ENCODE results near the gene ARPC2. TPM values are rescaled to one million over a fixed set of nuclear protein-coding genes. Genes with fewer than 3 reads are reported as not detected.
A peak's percentile ranks its signal among the peaks of the same experiment; 100 is the strongest.

The ARPC2 gene
- polyA plus RNA-seq, 1 experiment: 831 TPM

DNA sequence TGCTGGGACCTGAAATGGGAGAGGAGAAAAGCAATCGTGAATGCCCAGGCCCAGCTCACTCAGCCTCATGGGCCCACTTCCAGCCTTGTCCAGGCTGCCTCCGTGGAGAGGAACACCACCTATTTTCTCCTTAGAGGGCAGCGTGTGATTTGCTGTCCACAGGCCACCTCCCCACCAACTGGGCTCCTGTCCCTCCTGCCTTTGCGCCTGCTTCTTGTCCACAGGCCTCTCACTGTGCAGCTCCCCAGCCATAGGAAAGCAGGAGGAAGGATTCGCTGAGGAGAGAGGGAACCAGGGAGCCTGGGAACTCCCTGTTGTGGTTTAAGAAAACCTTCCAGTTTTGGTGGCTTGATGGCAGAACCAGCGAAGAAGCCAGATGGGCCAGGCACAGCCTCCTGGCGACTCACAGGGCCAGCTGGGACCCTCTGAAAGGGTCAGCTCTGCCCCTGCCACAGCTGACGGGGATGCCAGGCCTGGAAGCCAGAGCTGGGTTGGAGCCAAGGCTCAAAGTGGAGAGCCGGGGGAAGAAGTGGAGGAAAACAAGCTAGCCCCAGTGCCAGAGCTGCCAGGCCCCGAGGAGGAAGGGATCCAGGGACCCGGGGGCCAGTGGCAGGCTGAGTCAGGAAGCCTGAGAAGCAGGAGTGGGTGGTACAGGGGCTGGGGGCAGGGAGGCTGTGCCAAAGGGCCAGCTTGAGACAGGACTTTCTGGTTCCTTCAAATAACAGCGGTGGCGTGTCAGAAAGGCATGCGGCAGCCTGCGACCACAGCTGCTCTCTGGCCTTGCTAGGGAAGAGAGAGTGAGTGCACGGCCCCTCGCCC is 65.4 kb downstream of the ARPC2 start:
- TF ChIP-seq CTCF (IDR thresholded peaks at IDR 0.05; ENCODE audit: insufficient read depth, low read depth, low read length): no peak
- ChIA-PET CTCF (interaction anchor here (1.0 to 5.9 kb wide), 3 partner anchors 9 to 10 kb away, joined by 4 to 87 read pairs (median 6); partner anchors contain the start of genes AAMP, PNKD and TMBIM1), POLR2A (no interaction called here)
- no peak overlapping the region for H3K4me3 ChIP-seq (ENCODE audit: low read depth, low read length)
- no peaks in the 10 kb centered on the region for H3K27me3 ChIP-seq (ENCODE audit: control insufficient read depth, insufficient read depth, low read length)
- DNase-seq (ENCODE audit: low read depth): no peak
- H3K36me3 ChIP-seq (ENCODE audit: control insufficient read depth, insufficient read depth, low read length): peaks cover 39% of the 10 kb centered on the region

GRCh38 chr2:218284106-218284811 is 67.3 kb downstream of the ARPC2 start:
- POLR2A ChIA-PET: no interaction called here
- Histone ChIP-seq H3K27me3 (ENCODE audit: control insufficient read depth, insufficient read depth, low read length) (no peaks in the 10 kb centered on the region), H3K4me3 (ENCODE audit: low read depth, low read length) (no peak overlapping the region), H3K36me3 (ENCODE audit: control insufficient read depth, insufficient read depth, low read length) (peaks cover 27% of the 10 kb centered on the region)
- DNase-seq (ENCODE audit: low read depth): no peak
- TF ChIP-seq CTCF (IDR thresholded peaks at IDR 0.05; ENCODE audit: insufficient read depth, low read depth, low read length): no peak
- CTCF ChIA-PET: interaction anchor here (0.7 to 5.9 kb wide), 2 partner anchors 11 to 18 kb away, joined by 3 to 87 read pairs; partner anchors contain the start of genes AAMP and PNKD

GRCh38 chr2:218285604-218286003 is 68.6 kb downstream of the ARPC2 start:
- CTCF ChIA-PET: interaction anchor here (1.0 to 5.9 kb wide), 4 partner anchors 12 to 121 kb away, joined by 3 to 87 read pairs (median 6); partner anchors contain the start of genes AAMP, CATIP and PNKD
- TF ChIP-seq CTCF (IDR thresholded peaks at IDR 0.05; ENCODE audit: insufficient read depth, low read depth, low read length): no peak
- peaks cover 15% of the 10 kb centered on the region for H3K36me3 ChIP-seq (ENCODE audit: control insufficient read depth, insufficient read depth, low read length)
- peak overlapping the region; percentile 38 for H3K4me3 ChIP-seq (ENCODE audit: low read depth, low read length)
- no peak for DNase-seq (ENCODE audit: low read depth)
- POLR2A ChIA-PET: no interaction called here
- no peaks in the 10 kb centered on the region for H3K27me3 ChIP-seq (ENCODE audit: control insufficient read depth, insufficient read depth, low read length)

- peak; percentile 89 for DNase-seq (ENCODE audit: low read depth)
- peak overlapping the region; percentile 38 for H3K4me3 ChIP-seq (ENCODE audit: low read depth, low read length)
- no peaks in the 10 kb centered on the region for H3K27me3 ChIP-seq (ENCODE audit: control insufficient read depth, insufficient read depth, low read length)
- CTCF ChIA-PET: interaction anchor here (0.7 to 5.9 kb wide), 12 partner anchors 10 to 188 kb away, joined by 3 to 87 read pairs (median 3); partner anchors contain the start of genes AAMP, CATIP and PNKD
- POLR2A ChIA-PET: interaction anchor here (1.1 to 1.3 kb wide), 4 partner anchors 14 to 120 kb away, joined by 3 to 8 read pairs (median 3); partner anchors contain the start of genes AAMP and PNKD
- no peak for TF ChIP-seq CTCF (IDR thresholded peaks at IDR 0.05; ENCODE audit: insufficient read depth, low read depth, low read length)
- peaks cover 8% of the 10 kb centered on the region for H3K36me3 ChIP-seq (ENCODE audit: control insufficient read depth, insufficient read depth, low read length)
These were observed 69.8 kb downstream of the ARPC2 start for GRCh38 chr2:218286570-218287459.

Data from BJ (cell line).